HCT116 (cell line): ENCODE data around the gene KPNA1. TPM values are rescaled to one million over a fixed set of nuclear protein-coding genes. Genes with fewer than 3 reads are reported as not detected.

ENCODE experiments used
- ATAC-seq: fragments of 200-7000 bp; cut with Tn5 transposase; 2 replicates; pipeline ENCODE4 v1.9.1; 2020; ENCODE audit warnings: mild to moderate bottlenecking, moderate library complexity
- BruUV-seq: library from RNA; stranded (reverse); fragments of 400-500 nt; replicated peaks from 2 replicates; lab custom pipeline; 2021; lab: Mats Ljungman, UMichigan
- CTCF ChIA-PET: fragments of 300-600 bp; sonication (Branson Sonifier 250); formaldehyde crosslinking; loops from one replicate; lab custom pipeline; 2021; ENCODE audit warnings: antibody characterized with exemption; lab: Charles Lee
- POLR2A ChIA-PET: fragments of 300-600, 350-600 bp; sonication (Branson Sonifier 250); formaldehyde crosslinking; loops from one replicate; lab custom pipeline; 2021; ENCODE audit warnings: antibody characterized with exemption; lab: Charles Lee
- RAD21 ChIA-PET, 2 experiments: fragments of 300-600 bp; sonication (Branson Sonifier 250); formaldehyde crosslinking; loops; one replicate each; lab custom pipeline; 2023; ENCODE audit warnings: low total read pairs in 2 of 2; ENCODE audit not compliant: uncharacterized antibody in 2 of 2, unreplicated experiment in 2 of 2, low non-redundant PET in 1 of 2; lab: Charles Lee
- DNase-seq: peaks from one replicate; pipeline ENCODE4 v3.0.0-alpha.2; 2010; ENCODE audit warnings: low read depth, low spot score
- H2AFZ ChIP-seq: fragments of 200-600 bp; shearing (Covaris generic), sonication (generic); 2 replicates; pipeline ENCODE4 v1.6.1; 2017; ENCODE audit warnings: low read depth, mixed run types, mixed read lengths, antibody characterized with exemption, low read length; ENCODE audit not compliant: poor library complexity, severe bottlenecking
- H3K27ac ChIP-seq: 2 replicates; pipeline ENCODE4 v1.5.1; 2012; ENCODE audit warnings: low read depth, low read length
- H3K27me3 ChIP-seq: fragments of 200-600 bp; sonication (generic); 2 replicates; pipeline ENCODE4 v1.6.1; 2016; ENCODE audit warnings: mixed run types, low read length, mixed read lengths; ENCODE audit not compliant: insufficient read depth
- H3K36me3 ChIP-seq, 2 experiments: fragments of 200-500 bp in 1 of 2; fragments of 200-600 bp in 1 of 2; sonication (Bioruptor generic) in 1 of 2; sonication (generic) in 1 of 2; 2 replicates each; pipeline versions ENCODE4 v1.5.1 to v1.6.1; 2014 to 2016; ENCODE audit warnings: low read length in 2 of 2, inconsistent platforms in 1 of 2, mixed read lengths in 1 of 2, mixed run types in 1 of 2; ENCODE audit not compliant: insufficient read depth in 2 of 2, control insufficient read depth in 1 of 2
- H3K4me1 ChIP-seq, 2 experiments: fragments of 200-600 bp in 1 of 2; sonication (generic) in 1 of 2; 2 replicates each; pipeline versions ENCODE4 v1.5.1 to v1.6.1; 2012 to 2017; ENCODE audit warnings: low read length in 2 of 2, inconsistent platforms in 1 of 2, mild to moderate bottlenecking in 1 of 2, mixed read lengths in 1 of 2, mixed run types in 1 of 2, moderate library complexity in 1 of 2; ENCODE audit not compliant: insufficient read depth in 2 of 2, control insufficient read depth in 1 of 2
- H3K4me2 ChIP-seq: fragments of 200-600 bp; sonication (generic); 2 replicates; pipeline ENCODE4 v1.6.1; 2017; ENCODE audit warnings: mixed run types, low read length, mixed read lengths
- H3K4me3 ChIP-seq, 2 experiments: fragments of 200-600 bp in 1 of 2; sonication (generic) in 1 of 2; replicated peaks in 1 of 2; 2 replicates each; pipeline ENCODE4 v1.5.1; 2011 to 2016; ENCODE audit warnings: low read length in 2 of 2, control low read depth in 1 of 2, low read depth in 1 of 2, mild to moderate bottlenecking in 1 of 2, mixed read lengths in 1 of 2, mixed run types in 1 of 2
- H3K79me2 ChIP-seq: fragments of 200-600 bp; sonication (generic); 2 replicates; pipeline ENCODE4 v1.6.1; 2017; ENCODE audit warnings: mild to moderate bottlenecking, mixed run types, low read length, moderate library complexity, mixed read lengths; ENCODE audit not compliant: insufficient read depth
- H3K9ac ChIP-seq: fragments of 200-600 bp; sonication (generic); 2 replicates; pipeline ENCODE4 v1.6.1; 2016; ENCODE audit warnings: low read length, mixed read lengths
- H3K9me2 ChIP-seq: fragments of 200-600 bp; sonication (generic), shearing (Covaris generic); 2 replicates; pipeline ENCODE4 v1.6.1; 2017; ENCODE audit warnings: mixed run types, mild to moderate bottlenecking, moderate library complexity; ENCODE audit not compliant: insufficient read depth
- H3K9me3 ChIP-seq, 2 experiments: fragments of 200-500 bp in 1 of 2; fragments of 200-600 bp in 1 of 2; sonication (Bioruptor generic) in 1 of 2; sonication (generic) in 1 of 2; 2 replicates each; pipeline ENCODE4 v1.6.1; 2014 to 2017; ENCODE audit warnings: low read length in 2 of 2, mixed read lengths in 2 of 2, inconsistent platforms in 1 of 2, low read depth in 1 of 2, mild to moderate bottlenecking in 1 of 2, mixed run types in 1 of 2, moderate library complexity in 1 of 2; ENCODE audit not compliant: control insufficient read depth in 1 of 2, insufficient read depth in 1 of 2
- H4K20me1 ChIP-seq: fragments of 200-600 bp; sonication (generic), shearing (Covaris generic); 2 replicates; pipeline ENCODE4 v1.6.1; 2017; ENCODE audit warnings: mixed run types, mild to moderate bottlenecking, moderate library complexity; ENCODE audit not compliant: insufficient read depth
- ATF3 ChIP-seq: IDR thresholded peaks from 2 replicates; pipeline ENCODE4 v1.6.1; 2012
- CBX3 ChIP-seq: IDR thresholded peaks from 2 replicates; pipeline ENCODE4 v1.6.1; 2012; ENCODE audit warnings: low read depth
- CEBPB ChIP-seq: IDR thresholded peaks from 2 replicates; pipeline ENCODE4 v1.6.1; 2012; ENCODE audit warnings: low read depth
- CTCF ChIP-seq, 3 experiments: fragments of 200-600 bp in 1 of 3; sonication (generic) in 1 of 3; IDR thresholded peaks in 2 of 3; conservative IDR thresholded peaks in 1 of 3; 2 replicates each; pipeline ENCODE4 v1.5.1; 2012 to 2017; ENCODE audit warnings: low read depth in 2 of 3, low read length in 2 of 3, antibody characterized with exemption in 1 of 3, borderline replicate concordance in 1 of 3, control low read depth in 1 of 3, mild to moderate bottlenecking in 1 of 3, mixed read lengths in 1 of 3, mixed run types in 1 of 3, moderate library complexity in 1 of 3; ENCODE audit not compliant: insufficient read depth in 1 of 3
- EGR1 ChIP-seq: IDR thresholded peaks from 2 replicates; pipeline ENCODE4 v1.6.1; 2012; ENCODE audit warnings: low read depth
- EZH2 ChIP-seq: fragments of 200-600 bp; sonication (generic); IDR thresholded peaks from 2 replicates; pipeline ENCODE4 v1.6.1; 2017; ENCODE audit warnings: antibody characterized with exemption, mixed run types
- FOSL1 ChIP-seq: IDR thresholded peaks from 2 replicates; pipeline ENCODE4 v1.6.1; 2012; ENCODE audit warnings: low read depth
- JUND ChIP-seq: IDR thresholded peaks from 2 replicates; pipeline ENCODE4 v1.6.1; 2012
- MAX ChIP-seq: IDR thresholded peaks from 2 replicates; pipeline ENCODE4 v1.6.1; 2012
- POLR2A ChIP-seq: IDR thresholded peaks from 2 replicates; pipeline ENCODE4 v1.7.0; 2011; ENCODE audit warnings: borderline replicate concordance; ENCODE audit not compliant: insufficient read depth, insufficient read length; ENCODE audit errors: extremely low read depth
- RAD21 ChIP-seq: IDR thresholded peaks from 2 replicates; pipeline ENCODE4 v1.6.1; 2012; ENCODE audit warnings: low read depth, mild to moderate bottlenecking
- REST ChIP-seq: IDR thresholded peaks from 2 replicates; pipeline ENCODE4 v1.6.1; 2012; ENCODE audit warnings: low read depth
- SIN3A ChIP-seq: IDR thresholded peaks from 2 replicates; pipeline ENCODE4 v1.6.1; 2012; ENCODE audit warnings: low read depth
- SP1 ChIP-seq: IDR thresholded peaks from 2 replicates; pipeline ENCODE4 v1.6.1; 2012; ENCODE audit warnings: low read depth
- SRF ChIP-seq: IDR thresholded peaks from 2 replicates; pipeline ENCODE4 v1.6.1; 2012; ENCODE audit warnings: low read depth
- TCF7L2 ChIP-seq: IDR thresholded peaks from 2 replicates; pipeline ENCODE4 v1.7.0; 2011; ENCODE audit warnings: borderline replicate concordance, inconsistent platforms; ENCODE audit not compliant: insufficient read depth, insufficient read length; ENCODE audit errors: extremely low read depth
- YY1 ChIP-seq: IDR thresholded peaks from 2 replicates; pipeline ENCODE4 v1.6.1; 2011; ENCODE audit warnings: low read length, low read depth, moderate library complexity, mild to moderate bottlenecking; ENCODE audit not compliant: insufficient replicate concordance; ENCODE audit errors: extremely low read depth
- ZBTB33 ChIP-seq: IDR thresholded peaks from 2 replicates; pipeline ENCODE4 v1.6.1; 2011; ENCODE audit warnings: mild to moderate bottlenecking, low read length, moderate library complexity; ENCODE audit not compliant: insufficient replicate concordance; ENCODE audit errors: extremely low read depth
- ZFX ChIP-seq: fragments of 450-650 bp; IDR thresholded peaks from 2 replicates; pipeline ENCODE4 v1.6.1; 2017
- intact Hi-C: fragments of 100-400 bp; cut with micrococcal nuclease; formaldehyde crosslinking; loops from 2 replicates; pipeline ENCODE4 v1.10.0; 2022
- total RNA-seq: library from RNA; stranded (reverse); gene quantifications from one replicate; pipeline ENCODE4 v1.2.1, GENCODE V29; 2021; ENCODE audit not compliant: unreplicated experiment

The KPNA1 gene
- total RNA-seq, 1 experiment from 2014 or later, result 73.4 TPM

GRCh38 chr3:122562923-122563716, 48.4 kb upstream of the KPNA1 start:
- CTCF ChIA-PET, result no interaction called here

More at GRCh38 chr3:122562923-122563716, 48.4 kb upstream of the KPNA1 start:
- H3K9me2 ChIP-seq, result no peaks in the 10 kb centered on the region
- POLR2A ChIA-PET, result no interaction called here
- H3K4me1 ChIP-seq, result peaks cover 8 to 17% of the 10 kb centered on the region in 2 experiments
- RAD21 ChIA-PET, result no interaction called here
- DNase-seq (no peak), ATAC-seq (no peak)
- H3K9me3 ChIP-seq, result no peaks in the 10 kb centered on the region
- no peak overlapping the region for H2AFZ ChIP-seq
- peak overlapping the region; percentile 60 to 81 for H3K4me3 ChIP-seq
- intact Hi-C loops, result loop anchor here (5.0 kb wide), 1 partner anchor 106 kb away; no protein-coding TSS in a partner anchor
- H4K20me1 ChIP-seq, result no peaks in the 10 kb centered on the region
- 0 out of 4 replicates have a peak, but pooled peaks cover 0 to 3% of the 10 kb centered on the region in 2 experiments for H3K36me3 ChIP-seq
- H3K4me2 ChIP-seq, result peak overlapping the region; percentile 97
- no peaks in the 10 kb centered on the region for H3K27me3 ChIP-seq
- peak overlapping the region; percentile 72; the same call in 1 of the 2 replicates for H3K27ac ChIP-seq
- peak overlapping the region; percentile 81 for H3K9ac ChIP-seq
- 0 out of 2 replicates have a peak, but pooled peaks cover 4% of the 10 kb centered on the region for H3K79me2 ChIP-seq
- no TSS peak for BruUV-seq
- TF ChIP-seq POLR2A, result no peak
- TF ChIP-seq RAD21, result no peak
- TF ChIP-seq ZBTB33, result no peak
- no peak for TF ChIP-seq FOSL1
- no peak for TF ChIP-seq YY1
- no peak for TF ChIP-seq EZH2
- no peak for TF ChIP-seq SIN3A
- no peak for TF ChIP-seq EGR1
- no peak for TF ChIP-seq CEBPB
- TF ChIP-seq SRF, result no peak
- TF ChIP-seq ATF3, result no peak
- TF ChIP-seq CBX3, result no peak
- TF ChIP-seq ZFX, result no peak
- TF ChIP-seq SP1, result no peak
- no peak; the same call in 1 of the 2 replicates for TF ChIP-seq REST
- no peak for TF ChIP-seq TCF7L2
- TF ChIP-seq JUND, result no peak
- no peak for TF ChIP-seq CTCF (IDR thresholded peaks at IDR 0.05 in 2 of 3, conservative IDR thresholded peaks at IDR 0.05 in 1 of 3; ENCODE audit: borderline replicate concordance in 1 of 3, insufficient read depth in 1 of 3, low read depth in 2 of 3, low read length in 2 of 3)
- TF ChIP-seq MAX, result no peak
